EH (cell line): ENCODE data around the gene TPCN2.
A peak's percentile ranks its signal among the peaks of the same experiment; 100 is the strongest.

ENCODE experiments used
- DNase-seq: peaks from one replicate; pipeline ENCODE4 v3.0.0-alpha.2; 2015; ENCODE audit warnings: low read depth

TPCN2 gene

GRCh38 chr11:69152733-69153421 is 104.1 kb downstream of the TPCN2 start:
- DNase-seq, result no peak

- DNase-seq, result peak; percentile 41
These were observed 104.9 kb downstream of the TPCN2 start for GRCh38 chr11:69153661-69154060.

GRCh38 chr11:69154211-69154913 is 105.6 kb downstream of the TPCN2 start:
- DNase-seq, result no peak

GRCh38 chr11:69154938-69155301 is 106.2 kb downstream of the TPCN2 start:
- no peak for DNase-seq

- no peak for DNase-seq
These were observed 106.8 kb downstream of the TPCN2 start, which contains the start of gene SMIM38 for GRCh38 chr11:69155302-69156234. SMIM38 (plus strand) TSS chr11:69155935; CDS start chr11:69157847, 1,912 bp downstream.

GRCh38 chr11:69156235-69156639 is 107.5 kb downstream of the TPCN2 start:
- no peak for DNase-seq

- DNase-seq, result peak; percentile 21
These were observed 108.0 kb downstream of the TPCN2 start for GRCh38 chr11:69156673-69157155.

GRCh38 chr11:69157156-69157821 is 108.6 kb downstream of the TPCN2 start:
- DNase-seq, result peak; percentile 72

- DNase-seq, result no peak
These were observed 109.1 kb downstream of the TPCN2 start for GRCh38 chr11:69157822-69158231.

- no peak for DNase-seq
These were observed 109.8 kb downstream of the TPCN2 start for GRCh38 chr11:69158301-69159149.

GRCh38 chr11:69159150-69159852 is 110.6 kb downstream of the TPCN2 start:
- DNase-seq, result no peak

- no peak for DNase-seq
These were observed 111.8 kb downstream of the TPCN2 start for GRCh38 chr11:69160296-69161116.

- DNase-seq, result no peak
These were observed 112.3 kb downstream of the TPCN2 start for GRCh38 chr11:69161117-69161407.

GRCh38 chr11:69162505-69162904 is 113.8 kb downstream of the TPCN2 start:
- no peak for DNase-seq

GRCh38 chr11:69163842-69164241 is 115.1 kb downstream of the TPCN2 start:
- DNase-seq, result no peak

GRCh38 chr11:69164824-69165223 is 116.1 kb downstream of the TPCN2 start:
- no peak for DNase-seq

GRCh38 chr11:69165775-69166174 is 117.0 kb downstream of the TPCN2 start:
- DNase-seq, result no peak

GRCh38 chr11:69166218-69167115 is 117.7 kb downstream of the TPCN2 start:
- peak; percentile 92 for DNase-seq
